Stimulated activated CD4-positive, alpha-beta T cell treated with anti-CD3 and anti-CD28 coated beads, Interleukin-4, amount 100 ng/mL, for 24 hours (primary cell): ENCODE measurements around the gene ZNF281.
"Not testable (repeated sequence)": the region's sequence is repeated elsewhere in the genome, so short reads cannot be mapped to it uniquely, and the experiment has no call there.

ENCODE experiments used
- DNase-seq: peaks from one replicate; pipeline ENCODE4 v3.0.0-alpha.2; 2020

Gene ZNF281

DNA sequence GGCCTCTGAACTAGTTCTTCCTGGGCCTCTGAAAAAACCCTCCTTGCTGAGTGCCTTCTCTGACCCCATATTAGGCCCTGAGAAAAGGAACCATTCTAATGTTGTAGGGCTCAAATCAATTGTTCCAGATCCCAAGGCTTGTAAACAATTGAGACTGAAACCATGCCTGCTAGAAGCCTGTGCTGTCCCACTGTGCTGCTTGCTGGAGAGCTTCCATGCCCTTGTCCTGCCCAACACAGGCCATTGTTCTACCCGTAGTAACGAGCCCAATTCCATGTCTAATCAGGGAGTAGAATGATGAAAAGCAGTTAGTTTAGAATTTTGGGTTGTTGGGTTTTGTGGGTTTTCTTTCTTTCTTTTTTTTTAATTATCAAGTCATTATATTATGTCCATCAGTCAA, 47.4 kb downstream of the ZNF281 start:
- DNase-seq = no peak

- no peak for DNase-seq
These were observed 50.1 kb downstream of the ZNF281 start for GRCh38 chr1:200359610-200360163.

GRCh38 chr1:200357925-200358324, 51.9 kb downstream of the ZNF281 start:
- DNase-seq = not testable (repeated sequence)

- DNase-seq = no peak
These were observed 54.0 kb downstream of the ZNF281 start for GRCh38 chr1:200355801-200356200.
